Colonic mucosa (tissue), 4 donors: ENCODE measurements around the gene GFI1. TPM values are rescaled to one million over a fixed set of nuclear protein-coding genes. Genes with fewer than 3 reads are reported as not detected.

Experiments
- DNase-seq: peaks from one replicate; pipeline ENCODE4 v3.0.0-alpha.2; 2020
- H3K27ac ChIP-seq: fragments of 200-600 bp; one replicate; pipeline ENCODE4 v1.8.0; 2021
- H3K27me3 ChIP-seq: fragments of 200-600 bp; one replicate; pipeline ENCODE4 v1.8.0; 2021
- H3K36me3 ChIP-seq: fragments of 200-600 bp; one replicate; pipeline ENCODE4 v1.8.0; 2021
- H3K4me1 ChIP-seq: fragments of 200-600 bp; one replicate; pipeline ENCODE4 v1.8.0; 2021; ENCODE audit warnings: mild to moderate bottlenecking
- H3K4me3 ChIP-seq: fragments of 200-600 bp; one replicate; pipeline ENCODE4 v1.8.0; 2021
- H3K9ac ChIP-seq, 2 donors: one replicate each; pipeline ENCODE4 v1.7.0; 2013; ENCODE audit warnings: control low read depth in 2 of 2, low read depth in 2 of 2, low read length in 2 of 2
- H3K9me3 ChIP-seq: fragments of 200-600 bp; one replicate; pipeline ENCODE4 v1.8.0; 2021
- CTCF ChIP-seq: fragments of 200-600 bp; IDR thresholded peaks from one replicate; pipeline ENCODE4 v1.8.0; 2022; ENCODE audit warnings: antibody characterized with exemption, mild to moderate bottlenecking
- intact Hi-C: fragments of 100-400 bp; cut with DNase I; formaldehyde crosslinking; loops from one replicate; pipeline ENCODE4 v1.14.1; 2022
- total RNA-seq, 2 donors: library from RNA; stranded (reverse); fragmentation: NEBNext Ultra II Directional in 1 of 2; extraction: Animal tissue kit (Norgen Biotek cat#: 25700) in 1 of 2; gene quantifications; one replicate each; pipeline ENCODE4 v1.2.1, GENCODE V29; 2021
- donor health status: healthy.
- donor health status: DM: no; HTN: no; CAD: no.
- donor health status: DM: no; HTN: no; CAD: no.

GFI1 gene
- total RNA-seq, 2 donors from 2014 or later, result 5.4 to 8.7 TPM

- no peak for TF ChIP-seq CTCF
- intact Hi-C loops, result no loop called here
- Histone ChIP-seq H3K9me3 (no peaks in the 10 kb centered on the region), H3K4me3 (no peak overlapping the region), H3K27me3 (no peaks in the 10 kb centered on the region), H3K4me1 (no peaks in the 10 kb centered on the region), H3K36me3 (no peaks in the 10 kb centered on the region), H3K27ac (no peak overlapping the region), H3K9ac (no peak overlapping the region)
- no peak for DNase-seq
These were observed 7.9 kb upstream of the GFI1 start for GRCh38 chr1:92494485-92495141.

- Histone ChIP-seq H3K4me3 (no peak overlapping the region), H3K9me3 (no peaks in the 10 kb centered on the region), H3K9ac (no peak overlapping the region), H3K27ac (no peak overlapping the region), H3K36me3 (no peaks in the 10 kb centered on the region), H3K27me3 (no peaks in the 10 kb centered on the region), H3K4me1 (no peaks in the 10 kb centered on the region)
- no peak for TF ChIP-seq CTCF
- intact Hi-C loops, result no loop called here
- DNase-seq, result no peak
These were observed 6.4 kb upstream of the GFI1 start for GRCh38 chr1:92493139-92493538.

DNA sequence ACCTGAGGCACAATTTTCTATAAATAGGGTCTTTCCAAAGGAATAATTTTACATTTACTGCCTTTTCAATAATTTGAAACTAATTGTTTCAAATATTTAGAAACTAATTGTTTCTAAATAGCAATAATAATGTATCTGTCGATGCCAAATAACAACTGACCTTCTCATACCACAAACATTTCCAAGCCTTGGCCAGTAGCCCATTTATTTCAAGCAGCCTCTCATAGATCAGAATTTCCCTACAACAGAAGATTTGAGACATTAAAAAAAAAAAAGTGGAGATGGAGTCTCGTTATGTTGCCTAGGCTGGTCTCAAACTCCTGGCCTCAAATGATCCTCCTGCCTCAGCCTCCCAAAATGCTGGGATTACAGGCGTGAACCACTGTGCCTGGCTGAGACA lies 2.1 kb upstream of the GFI1 start:
- Histone ChIP-seq H3K9ac (no peak overlapping the region), H3K27me3 (peaks cover 29% of the 10 kb centered on the region), H3K36me3 (no peaks in the 10 kb centered on the region), H3K27ac (no peak overlapping the region), H3K4me1 (peaks cover 17% of the 10 kb centered on the region), H3K4me3 (no peak overlapping the region), H3K9me3 (no peaks in the 10 kb centered on the region)
- TF ChIP-seq CTCF, result no peak
- intact Hi-C loops, result loop anchor here (10.0 kb wide), 1 partner anchor 174 kb away; no protein-coding TSS in a partner anchor
- no peak for DNase-seq

DNA sequence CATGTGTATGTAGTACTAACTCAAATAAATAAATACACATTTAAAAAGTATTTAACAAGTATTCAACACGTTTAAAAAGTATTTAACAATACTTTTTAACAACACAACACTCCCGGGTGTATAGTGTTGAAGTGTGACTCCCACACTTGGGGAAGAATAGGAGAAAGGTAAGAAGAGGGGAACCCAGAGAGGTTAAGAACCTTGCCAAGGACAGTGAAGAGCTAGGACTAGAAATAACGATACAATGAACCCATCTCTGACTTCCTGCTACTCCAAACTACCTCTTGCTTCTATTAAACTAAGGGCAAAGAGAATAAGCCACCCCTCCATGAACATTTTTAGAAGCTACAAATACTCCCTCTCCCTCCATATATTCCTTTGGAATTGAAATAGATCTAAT lies 1.7 kb upstream of the GFI1 start:
- peaks cover 20% of the 10 kb centered on the region for H3K4me1 ChIP-seq
- no peaks in the 10 kb centered on the region for H3K9me3 ChIP-seq
- no peak overlapping the region for H3K4me3 ChIP-seq
- intact Hi-C loops, result loop anchor here (10.0 kb wide), 1 partner anchor 174 kb away; no protein-coding TSS in a partner anchor
- no peak for DNase-seq
- no peak overlapping the region for H3K9ac ChIP-seq
- no peak overlapping the region for H3K27ac ChIP-seq
- H3K27me3 ChIP-seq, result peaks cover 33% of the 10 kb centered on the region
- no peaks in the 10 kb centered on the region for H3K36me3 ChIP-seq
- no peak for TF ChIP-seq CTCF

GRCh38 chr1:92487078-92487605 lies 417 bp upstream of the GFI1 start:
- Histone ChIP-seq H3K4me1 (peaks cover 29% of the 10 kb centered on the region), H3K9ac (no peak overlapping the region), H3K9me3 (no peaks in the 10 kb centered on the region), H3K27me3 (peaks cover 45% of the 10 kb centered on the region), H3K27ac (peak overlapping the region; percentile 58), H3K4me3 (peak overlapping the region; percentile 63), H3K36me3 (no peaks in the 10 kb centered on the region)
- TF ChIP-seq CTCF, result no peak
- intact Hi-C loops, result loop anchor here (10.0 kb wide), 1 partner anchor 172 kb away; no protein-coding TSS in a partner anchor
- DNase-seq, result no peak
